Mesodermal cell (in vitro differentiated cells): Measurements from ENCODE around the gene HRK.

Experiments used
- H3K27ac ChIP-seq: 2 replicates; pipeline ENCODE4 v1.7.0; 2013; ENCODE audit warnings: mild to moderate bottlenecking, low read depth, low read length, moderate library complexity; ENCODE audit not compliant: severe bottlenecking
- H3K36me3 ChIP-seq: 2 replicates; pipeline ENCODE4 v1.7.1; 2013; ENCODE audit warnings: mild to moderate bottlenecking, low read length, moderate library complexity; ENCODE audit not compliant: control insufficient read depth, insufficient read depth
- H3K4me1 ChIP-seq: one replicate; pipeline ENCODE4 v1.7.1; 2013; ENCODE audit warnings: mild to moderate bottlenecking, low read length; ENCODE audit not compliant: insufficient read depth, control insufficient read depth, poor library complexity, severe bottlenecking
- H3K4me3 ChIP-seq: 2 replicates; pipeline ENCODE4 v1.7.0; 2013; ENCODE audit warnings: low read length, control low read depth, mild to moderate bottlenecking; ENCODE audit not compliant: insufficient read depth, poor library complexity, severe bottlenecking; ENCODE audit errors: extremely low read depth
- H3K9me3 ChIP-seq: 2 replicates; pipeline ENCODE4 v1.7.1; 2013; ENCODE audit warnings: mild to moderate bottlenecking, low read length, moderate library complexity; ENCODE audit not compliant: control insufficient read depth
- WGBS, 2 experiments: methylation state at CpG; one replicate each; pipeline ENCODE4 v1.1.5; 2013; ENCODE audit warnings: missing lambda C conversion rate in 2 of 2; ENCODE audit not compliant: insufficient coverage in 2 of 2; 5-methylcytosine and 5-hydroxymethylcytosine counted together

Gene HRK

DNA sequence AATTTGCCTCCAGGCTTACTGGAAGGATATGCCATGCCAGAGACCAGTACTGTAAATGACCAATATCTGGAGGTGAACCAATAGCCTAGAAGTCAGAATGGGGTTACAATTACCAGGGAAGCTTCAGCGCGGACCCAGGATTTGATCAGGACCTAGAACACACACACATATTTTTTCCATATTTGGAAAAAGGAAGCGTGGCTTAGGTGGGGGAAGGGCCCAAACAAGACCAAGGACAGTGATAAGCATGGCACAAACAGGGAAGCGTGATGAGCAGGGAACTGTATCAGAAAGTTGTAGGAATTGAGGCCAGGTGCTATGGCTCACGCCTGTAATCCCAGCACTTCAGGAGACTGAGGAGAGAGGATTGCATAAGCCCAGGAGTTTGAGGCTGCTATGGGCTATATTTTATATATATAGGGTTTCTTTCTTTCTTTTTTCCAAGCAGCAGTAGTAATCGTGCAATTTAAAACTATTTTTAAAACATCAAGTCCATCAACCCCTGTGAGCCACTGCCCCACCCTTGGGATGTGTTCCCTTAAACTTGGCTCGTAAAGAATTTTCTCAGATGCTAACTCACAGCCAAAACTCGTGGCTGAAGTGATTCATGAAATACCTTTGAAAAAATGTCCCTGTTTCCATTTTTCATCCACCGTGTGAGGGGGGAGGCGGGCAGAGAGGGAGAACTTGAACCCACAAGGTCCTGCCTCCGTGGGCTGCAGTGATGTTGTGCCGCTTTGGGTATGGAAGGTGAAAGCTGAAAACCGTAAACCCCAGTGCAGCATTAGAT is 16.7 kb downstream of the HRK start:
- 86 to 87% methylated on average over 9 to 10 of the region's 13 CpGs for WGBS, 2 experiments
- Histone ChIP-seq H3K27ac (no peak overlapping the region), H3K4me3 (no peak overlapping the region), H3K36me3 (no peaks in the 10 kb centered on the region), H3K4me1 (peaks cover 17% of the 10 kb centered on the region), H3K9me3 (no peaks in the 10 kb centered on the region)

DNA sequence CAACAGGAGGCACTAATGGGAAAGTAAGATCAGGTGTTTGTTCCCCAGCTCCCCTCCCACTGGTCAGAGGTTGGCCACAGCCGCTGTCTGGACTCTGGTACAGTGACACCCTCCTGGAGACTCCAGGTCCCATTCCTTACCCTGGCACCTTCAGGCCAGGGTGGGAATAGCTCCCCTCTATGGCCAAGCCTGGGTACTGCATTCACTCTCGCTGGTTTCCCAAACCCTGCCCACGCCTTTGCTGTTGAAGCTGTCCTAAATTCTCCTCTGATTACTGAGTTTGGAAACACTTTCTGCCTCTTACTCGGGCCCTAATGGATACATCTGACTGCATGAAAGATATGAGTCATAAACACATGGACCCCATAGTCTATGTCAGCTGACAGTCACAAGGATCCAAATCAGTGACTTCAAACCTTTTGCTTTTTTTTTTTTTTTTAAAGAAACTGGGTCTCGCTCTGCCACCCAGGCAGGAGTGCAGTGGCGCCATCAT is 17.9 kb downstream of the HRK start:
- Histone ChIP-seq H3K9me3 (no peaks in the 10 kb centered on the region), H3K36me3 (no peaks in the 10 kb centered on the region), H3K4me3 (no peak overlapping the region), H3K4me1 (peaks cover 20% of the 10 kb centered on the region), H3K27ac (no peak overlapping the region)
- WGBS, 2 experiments: 63 to 69% methylated on average over 5 to 6 of the region's 6 CpGs

DNA sequence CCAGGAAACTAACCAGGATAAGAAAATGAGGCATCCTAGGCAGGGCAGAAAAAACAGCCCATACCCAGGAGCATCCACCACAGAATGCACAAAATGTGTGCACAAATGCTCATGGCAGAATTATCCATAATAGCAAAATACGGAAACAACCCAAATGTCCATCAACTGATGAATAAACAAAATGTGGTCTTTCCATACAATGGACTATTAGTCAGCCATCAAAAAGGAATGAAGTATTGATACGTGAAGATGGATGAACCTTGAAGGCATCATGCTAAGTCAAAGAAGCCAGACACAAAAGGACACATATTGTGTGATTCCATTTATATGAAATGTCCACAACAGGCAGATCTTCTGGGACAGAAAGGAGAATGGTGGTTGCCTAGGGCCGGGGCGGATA is 19.1 kb downstream of the HRK start:
- H3K36me3 ChIP-seq: no peaks in the 10 kb centered on the region
- H3K4me1 ChIP-seq: peaks cover 22% of the 10 kb centered on the region
- no peaks in the 10 kb centered on the region for H3K9me3 ChIP-seq
- WGBS, 2 experiments: 89% methylated on average over 1 of the region's 4 CpGs; no CpG with 5 or more reads in 1 of the 2 experiments
- no peak overlapping the region for H3K27ac ChIP-seq
- H3K4me3 ChIP-seq: no peak overlapping the region

DNA sequence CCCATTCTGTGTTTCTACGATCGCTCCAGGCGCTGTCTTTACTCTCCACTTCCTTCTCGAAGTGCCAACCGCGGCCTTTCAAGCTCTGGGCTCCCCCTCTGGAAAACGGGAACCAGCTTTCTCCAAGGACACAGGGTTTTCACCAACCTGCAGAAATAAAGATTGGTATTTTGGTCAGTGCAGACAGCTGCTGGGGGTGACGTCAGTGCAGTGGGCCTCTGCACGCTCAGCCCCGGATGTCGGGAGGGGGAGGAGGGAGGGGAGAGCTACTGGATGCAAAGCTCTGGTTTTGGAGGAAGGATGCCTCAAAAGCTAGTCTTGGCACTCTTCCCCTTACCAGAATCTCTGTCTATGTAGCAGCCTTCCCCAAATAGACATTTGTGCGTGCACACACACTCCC is 19.9 kb downstream of the HRK start:
- Histone ChIP-seq H3K9me3 (no peaks in the 10 kb centered on the region), H3K4me3 (no peak overlapping the region), H3K36me3 (no peaks in the 10 kb centered on the region), H3K4me1 (peaks cover 22% of the 10 kb centered on the region), H3K27ac (no peak overlapping the region)
- WGBS, 2 experiments: 57 to 92% methylated on average over 2 to 8 of the region's 12 CpGs

DNA sequence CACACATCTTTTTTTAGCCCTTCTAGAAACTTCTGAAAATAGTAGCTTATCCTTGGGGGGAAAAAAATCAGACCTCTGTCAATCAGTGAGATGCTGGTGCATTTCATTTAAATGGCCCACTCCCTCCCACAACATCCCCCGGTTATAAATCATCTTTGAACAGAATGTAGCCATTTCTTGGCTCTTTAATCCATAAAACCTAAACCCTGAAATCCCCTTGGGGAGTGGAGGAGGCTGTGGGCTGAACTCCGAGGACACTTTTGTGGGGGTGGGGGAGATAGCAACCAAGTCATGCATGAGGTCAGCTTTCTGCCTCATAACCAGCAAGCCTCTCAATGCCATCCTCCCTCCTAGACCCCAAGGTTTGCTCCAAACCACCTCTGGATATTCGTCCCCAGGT is 21.0 kb downstream of the HRK start:
- Histone ChIP-seq H3K36me3 (no peaks in the 10 kb centered on the region), H3K27ac (no peak overlapping the region), H3K9me3 (no peaks in the 10 kb centered on the region), H3K4me1 (peaks cover 22% of the 10 kb centered on the region), H3K4me3 (no peak overlapping the region)
- 100% methylated on average over 1 of the region's 3 CpGs; no CpG with 5 or more reads in 1 of the 2 experiments for WGBS, 2 experiments

DNA sequence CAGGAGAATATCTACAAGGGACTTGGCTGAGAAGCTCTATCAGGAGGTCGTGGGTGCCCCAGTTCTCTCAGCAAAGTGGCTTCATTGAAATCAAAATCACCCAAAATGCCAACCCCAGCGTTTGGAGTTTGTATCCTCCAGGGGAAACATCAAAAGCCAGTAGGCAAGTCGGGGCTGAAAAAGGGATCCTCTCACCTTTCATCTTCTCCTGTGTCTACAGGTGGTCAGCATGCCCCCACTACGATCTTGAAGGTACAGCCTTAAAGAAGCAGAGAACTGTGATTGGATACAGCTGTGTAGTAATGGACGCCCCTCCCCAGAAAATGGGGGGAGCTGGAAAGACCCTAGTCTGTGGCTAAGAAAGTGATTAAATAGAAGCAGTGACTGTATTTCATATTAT is 22.2 kb downstream of the HRK start:
- Histone ChIP-seq H3K4me3 (no peak overlapping the region), H3K36me3 (no peaks in the 10 kb centered on the region), H3K27ac (no peak overlapping the region), H3K4me1 (peaks cover 15% of the 10 kb centered on the region), H3K9me3 (no peaks in the 10 kb centered on the region)
- WGBS, 2 experiments: 49 to 54% methylated on average over 3 to 5 of the region's 5 CpGs

DNA sequence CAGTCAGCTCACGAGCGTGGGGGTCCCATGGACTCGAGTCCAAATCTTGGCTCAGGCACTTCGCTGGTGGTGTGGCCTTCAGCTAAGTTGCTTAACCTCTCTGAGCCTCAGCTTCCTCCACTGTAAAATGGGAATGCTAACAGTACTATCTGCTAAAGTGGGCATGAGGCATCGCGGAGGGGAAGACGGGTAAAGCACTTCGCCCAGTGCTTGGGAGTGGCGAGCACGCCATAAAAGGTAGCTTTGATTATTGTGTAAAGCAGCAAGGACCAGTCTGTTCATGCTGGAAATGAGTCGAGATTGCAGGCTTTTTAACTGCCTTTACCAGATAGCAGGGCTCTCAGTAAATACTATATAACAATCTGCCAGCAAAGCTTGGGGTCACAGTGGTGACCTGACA is 24.5 kb downstream of the HRK start:
- Histone ChIP-seq H3K4me3 (no peak overlapping the region), H3K9me3 (no peaks in the 10 kb centered on the region), H3K36me3 (no peaks in the 10 kb centered on the region), H3K27ac (no peak overlapping the region), H3K4me1 (peaks cover 15% of the 10 kb centered on the region)
- 84 to 93% methylated on average over 10 of the region's 11 CpGs for WGBS, 2 experiments

DNA sequence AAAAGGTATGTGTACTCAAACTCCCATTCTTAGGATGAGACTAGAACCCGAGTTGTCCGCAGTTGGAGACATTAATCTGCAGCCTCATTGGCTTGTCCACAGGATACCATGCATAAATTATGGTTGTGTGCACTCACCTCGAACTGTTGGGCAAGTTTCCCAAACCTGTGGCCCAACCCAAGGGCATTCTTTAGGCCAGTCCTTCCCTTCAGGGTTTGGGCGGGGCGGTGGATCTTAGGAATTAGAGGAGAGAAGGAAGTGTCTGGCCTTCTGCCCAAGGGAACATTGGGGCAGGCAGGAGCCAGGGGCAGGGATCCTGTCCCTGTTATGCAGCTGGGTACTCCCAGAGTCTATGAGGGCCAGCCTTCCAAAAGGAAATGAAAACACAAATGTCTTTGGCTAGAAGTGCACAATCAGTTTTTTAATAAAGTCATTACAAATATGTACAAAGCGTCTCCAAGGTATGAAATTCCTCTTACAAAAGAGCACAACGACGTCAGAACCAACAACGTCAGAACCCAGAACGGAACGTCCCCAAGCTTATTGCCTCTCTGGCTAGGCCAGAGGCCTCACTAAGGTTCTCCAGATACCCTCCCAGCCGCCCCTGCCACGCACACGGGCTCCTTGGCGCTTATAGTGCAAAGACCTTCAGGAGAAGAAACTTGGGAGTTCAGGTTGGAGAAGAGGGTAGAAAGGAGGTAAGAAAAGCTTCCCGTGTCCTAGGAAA is 25.3 kb downstream of the HRK start:
- Histone ChIP-seq H3K4me1 (peaks cover 11% of the 10 kb centered on the region), H3K27ac (no peak overlapping the region), H3K36me3 (no peaks in the 10 kb centered on the region), H3K4me3 (no peak overlapping the region), H3K9me3 (no peaks in the 10 kb centered on the region)
- WGBS, 2 experiments: 88 to 91% methylated on average over 12 of the region's 16 CpGs

DNA sequence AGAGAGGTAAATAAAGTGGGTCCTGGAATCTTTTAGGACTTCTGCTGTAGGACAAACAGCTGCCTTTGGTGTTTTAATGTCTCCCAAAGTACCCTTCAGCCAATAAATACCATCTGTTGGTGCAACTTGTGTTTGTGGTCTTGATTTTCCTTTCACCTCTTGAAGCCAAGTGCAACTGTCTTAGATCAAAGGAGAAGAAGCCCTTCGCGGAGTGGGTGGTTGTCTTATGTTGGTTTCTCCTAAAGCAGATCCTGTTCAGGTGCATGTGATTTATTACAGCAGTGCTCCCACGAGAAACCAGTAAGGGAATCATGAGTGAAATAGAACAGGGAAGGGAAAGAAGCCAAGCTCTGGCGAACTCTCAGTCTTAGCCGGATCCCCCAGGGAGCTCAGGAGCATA is 27.7 kb downstream of the HRK start:
- peaks cover 5% of the 10 kb centered on the region for H3K4me1 ChIP-seq
- no peaks in the 10 kb centered on the region for H3K9me3 ChIP-seq
- no peak overlapping the region for H3K27ac ChIP-seq
- no peaks in the 10 kb centered on the region for H3K36me3 ChIP-seq
- WGBS, 2 experiments: 89 to 100% methylated on average over 2 to 3 of the region's 5 CpGs
- H3K4me3 ChIP-seq: no peak overlapping the region

DNA sequence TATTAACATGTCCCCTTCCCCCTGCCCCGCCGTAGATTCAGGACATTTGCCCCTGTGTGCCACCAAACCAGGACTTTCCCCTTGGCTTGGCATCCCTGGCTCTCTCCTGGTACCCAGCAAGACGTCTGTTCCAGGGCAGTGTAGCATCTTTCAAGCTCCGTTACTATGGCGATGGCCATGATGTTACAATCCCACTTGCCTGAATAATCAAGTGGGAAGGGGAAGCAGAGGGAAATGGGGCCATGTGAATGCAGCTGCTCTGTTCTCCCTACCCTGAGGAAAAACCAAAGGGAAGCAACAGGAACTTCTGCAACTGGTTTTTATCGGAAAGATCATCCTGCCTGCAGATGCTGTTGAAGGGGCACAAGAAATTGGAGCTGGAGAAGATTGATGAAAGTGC is 28.9 kb downstream of the HRK start:
- Histone ChIP-seq H3K4me3 (no peak overlapping the region), H3K4me1 (no peaks in the 10 kb centered on the region), H3K36me3 (no peaks in the 10 kb centered on the region), H3K27ac (no peak overlapping the region), H3K9me3 (no peaks in the 10 kb centered on the region)
- WGBS, 2 experiments: 95% methylated on average over 3 to 6 of the region's 6 CpGs

DNA sequence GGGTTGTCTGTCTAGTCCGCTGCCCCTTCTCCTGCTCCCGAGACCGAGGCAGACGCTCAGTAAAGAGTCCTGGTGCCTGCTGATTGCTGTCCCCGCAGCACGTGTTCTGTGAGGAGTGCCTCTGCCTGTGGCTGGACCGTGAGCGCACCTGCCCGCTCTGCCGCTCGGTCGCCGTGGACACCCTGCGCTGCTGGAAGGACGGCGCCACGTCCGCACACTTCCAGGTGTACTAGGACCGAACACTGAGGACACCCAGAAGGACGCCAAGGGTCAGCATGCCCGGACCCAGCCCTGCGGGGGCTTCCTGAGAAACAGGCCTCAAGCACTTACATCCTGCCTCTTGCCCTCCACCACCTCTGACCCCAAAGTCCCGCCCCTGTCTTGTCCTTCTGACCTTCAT is 32.0 kb downstream of the HRK start:
- H3K27ac ChIP-seq: no peak overlapping the region
- no peaks in the 10 kb centered on the region for H3K36me3 ChIP-seq
- 93 to 95% methylated on average over 21 to 23 of the region's 23 CpGs for WGBS, 2 experiments
- H3K4me3 ChIP-seq: no peak overlapping the region
- H3K4me1 ChIP-seq: no peaks in the 10 kb centered on the region
- H3K9me3 ChIP-seq: no peaks in the 10 kb centered on the region
